GM21723 (cell line): Measurements from ENCODE around the gene RPLP1.

Experiments
- ATAC-seq: cut with Tn5 transposase; IDR thresholded peaks from one replicate; pipeline ENCODE4 v1.9.1; 2021; ENCODE audit warnings: mild to moderate bottlenecking, moderate library complexity; ENCODE audit not compliant: unreplicated experiment

The RPLP1 gene

GRCh38 chr15:69496001-69496400, 43.4 kb downstream of the RPLP1 start:
- ATAC-seq = no peak

DNA sequence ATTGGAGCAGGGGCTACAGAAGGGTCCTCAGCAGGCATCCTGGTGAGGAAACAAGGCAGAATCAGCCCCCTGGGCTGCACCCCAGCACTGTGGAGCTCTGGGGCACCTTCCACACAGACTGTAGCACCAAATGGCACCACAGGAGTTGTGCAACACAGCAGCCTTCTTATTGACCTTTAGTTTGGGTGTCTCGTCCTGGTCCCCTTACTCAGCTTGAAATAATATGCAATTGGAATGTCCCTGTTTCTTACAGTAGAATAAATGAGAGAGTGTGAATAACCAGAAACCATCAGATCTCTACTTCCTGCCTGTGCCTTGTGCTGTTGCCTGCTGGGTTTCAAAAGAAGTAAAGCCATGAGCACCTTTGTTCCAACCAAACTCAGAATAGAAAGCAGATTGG, 44.5 kb downstream of the RPLP1 start:
- no peak for ATAC-seq

- ATAC-seq = no peak
These were observed 45.0 kb downstream of the RPLP1 start for GRCh38 chr15:69497667-69498066.

DNA sequence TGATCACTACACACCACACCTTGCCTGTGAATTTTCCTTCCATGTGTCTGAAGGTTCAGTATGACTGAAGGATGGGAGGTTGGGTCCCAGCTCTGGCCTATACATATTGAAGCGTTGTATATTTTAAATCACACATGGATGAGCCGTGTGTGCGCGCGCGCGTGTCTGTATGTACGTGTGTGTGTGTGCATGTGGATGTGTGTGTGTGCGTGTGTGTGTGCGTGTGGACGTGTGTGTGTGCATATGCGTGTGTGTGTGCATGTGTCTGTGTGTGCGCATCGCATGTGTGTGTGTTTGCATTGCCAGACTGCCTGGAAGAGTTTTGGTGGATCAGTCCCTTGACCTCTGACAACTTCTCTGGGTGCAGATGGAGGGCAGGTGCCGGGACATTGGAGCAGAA, 45.7 kb downstream of the RPLP1 start:
- no peak for ATAC-seq

DNA sequence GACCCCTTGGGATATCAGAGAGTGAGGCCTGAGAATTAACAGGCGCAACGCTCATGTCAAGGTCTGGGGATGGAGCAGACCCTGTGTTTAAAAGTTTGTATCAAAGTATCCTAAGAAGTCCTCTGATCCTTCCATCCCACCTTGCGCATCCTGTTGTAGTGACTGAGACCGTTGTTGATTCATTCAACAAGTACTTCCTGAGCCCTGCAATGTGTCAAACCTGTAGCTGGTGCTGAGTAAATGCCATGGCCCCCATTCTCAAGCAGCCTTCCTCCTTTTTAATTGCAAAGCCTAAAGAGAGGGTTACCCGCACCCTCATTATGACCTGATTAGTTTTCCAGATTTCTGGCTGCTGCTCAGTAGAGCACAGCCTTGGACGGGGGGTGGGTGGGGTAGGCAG, 46.4 kb downstream of the RPLP1 start:
- ATAC-seq = no peak

DNA sequence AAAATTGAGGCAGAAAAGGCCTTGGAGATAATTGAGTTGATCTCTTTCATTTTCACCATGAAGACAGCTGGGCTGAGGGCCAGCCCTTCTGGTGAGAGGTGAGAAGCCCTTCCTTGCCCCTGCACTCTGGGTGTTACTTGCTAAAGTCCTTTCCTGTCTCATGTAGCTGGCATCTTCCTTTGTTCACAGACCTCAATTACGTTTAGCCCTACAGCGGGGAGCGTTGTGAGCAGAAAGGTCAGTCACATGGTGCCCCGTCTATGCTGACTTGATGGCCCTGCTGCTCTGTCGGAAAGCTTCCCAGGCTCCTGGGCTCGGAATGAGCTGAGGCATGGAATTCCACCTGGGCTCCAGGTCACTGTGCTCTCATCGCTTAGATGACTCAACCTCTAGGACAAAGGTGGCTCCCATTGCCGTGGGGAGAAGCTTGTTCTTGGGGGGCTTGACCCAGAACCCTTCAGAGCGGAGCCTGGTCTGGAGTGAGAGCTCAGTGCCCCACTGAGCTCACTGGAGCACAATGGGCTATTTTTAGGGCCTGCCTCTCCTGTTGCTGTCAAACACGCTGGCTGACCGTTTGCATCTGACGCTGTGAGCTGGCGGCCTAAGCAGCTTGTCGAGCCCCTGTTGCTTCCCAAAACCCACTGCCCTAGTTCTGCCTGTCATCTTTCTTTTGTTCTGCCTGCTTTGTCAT, 47.0 kb downstream of the RPLP1 start:
- ATAC-seq = no peak

- no peak for ATAC-seq
These were observed 47.7 kb downstream of the RPLP1 start for GRCh38 chr15:69500339-69500738.

DNA sequence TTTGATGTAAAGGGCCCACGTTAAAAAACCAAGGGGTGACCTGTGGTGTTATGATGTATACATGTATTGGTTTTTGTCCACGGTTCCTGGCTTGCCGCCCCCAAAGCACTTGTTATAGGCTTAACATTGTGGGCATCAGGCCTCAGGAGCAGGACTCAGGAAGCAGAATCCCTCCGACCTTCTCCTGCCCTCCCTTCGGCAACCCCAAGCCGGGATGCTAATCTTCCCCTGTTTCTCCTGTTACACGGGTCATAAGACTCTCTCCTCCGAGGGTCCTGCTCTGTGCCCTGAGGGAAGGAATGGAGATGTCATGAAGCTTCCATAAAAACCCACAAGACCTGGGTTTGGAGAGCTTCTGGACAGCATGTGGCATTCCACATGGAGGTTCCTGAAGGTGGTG, 48.8 kb downstream of the RPLP1 start:
- no peak for ATAC-seq

DNA sequence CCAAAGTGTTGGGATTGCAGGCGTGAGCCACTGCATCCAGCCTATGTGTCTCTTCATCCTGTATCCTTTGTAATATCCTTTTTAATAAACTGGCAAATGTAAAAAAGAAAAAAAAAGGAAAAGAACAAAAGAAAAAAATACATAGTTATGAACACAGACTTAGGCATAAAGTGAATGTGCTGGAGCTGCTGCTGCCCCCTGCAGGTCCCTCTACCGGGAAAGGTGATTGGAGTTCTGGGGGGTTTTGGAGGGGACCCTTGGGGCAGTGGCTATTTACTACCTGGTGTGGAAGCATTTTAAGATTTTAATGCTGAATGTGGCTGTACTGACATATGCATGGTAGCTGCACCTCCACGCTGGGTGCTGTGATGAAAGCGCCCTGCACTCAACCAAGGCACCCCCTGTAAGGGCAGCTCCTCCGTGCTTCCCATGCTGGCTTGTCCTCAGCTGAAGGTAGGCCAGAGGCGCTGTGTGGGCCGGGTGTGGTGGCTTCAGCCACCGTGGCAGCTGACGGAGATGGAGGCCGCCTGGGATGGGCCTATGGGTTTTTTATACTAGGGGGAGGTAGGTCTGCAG, 49.9 kb downstream of the RPLP1 start:
- ATAC-seq = no peak

- ATAC-seq = no peak
These were observed 51.9 kb downstream of the RPLP1 start for GRCh38 chr15:69504352-69505040.
